Keratinocyte (primary cell): ENCODE data around the gene SORT1. TPM values are rescaled to one million over a fixed set of nuclear protein-coding genes. Genes with fewer than 3 reads are reported as not detected.

ENCODE experiments used
- DNase-seq: peaks from one replicate; pipeline ENCODE4 v3.0.0-alpha.2; 2011; ENCODE audit warnings: low read depth, missing footprints, low spot score
- FAIRE-seq: peaks from 2 replicates; lab custom pipeline; 2011; peaks lifted over from hg19 to GRCh38; lab: Jason Lieb, UNC
- H2AFZ ChIP-seq: 2 replicates; pipeline ENCODE4 v1.6.0; 2012; ENCODE audit warnings: low read length, control low read depth, inconsistent platforms; ENCODE audit not compliant: control insufficient read depth
- H3K27ac ChIP-seq: 2 replicates; pipeline ENCODE4 v1.5.1; 2011; ENCODE audit warnings: low read length; ENCODE audit not compliant: control insufficient read depth, insufficient read depth
- H3K27me3 ChIP-seq: 3 replicates; pipeline ENCODE4 v1.6.0; 2011; ENCODE audit warnings: low read length; ENCODE audit not compliant: control insufficient read depth, insufficient read depth; ENCODE audit errors: extremely low read depth
- H3K36me3 ChIP-seq, 2 experiments: 2 replicates in 1 of 2; 3 replicates in 1 of 2; pipeline ENCODE4 v1.5.1; 2011; ENCODE audit warnings: low read length in 2 of 2, mild to moderate bottlenecking in 1 of 2; ENCODE audit not compliant: control insufficient read depth in 2 of 2, insufficient read depth in 2 of 2; ENCODE audit errors: extremely low read depth in 1 of 2
- H3K4me1 ChIP-seq: 3 replicates; pipeline ENCODE4 v1.5.1; 2011; ENCODE audit warnings: low read length; ENCODE audit not compliant: control insufficient read depth, insufficient read depth; ENCODE audit errors: extremely low read depth
- H3K4me2 ChIP-seq: 3 replicates; pipeline ENCODE4 v1.6.0; 2011; ENCODE audit warnings: low read depth, low read length; ENCODE audit not compliant: control insufficient read depth, insufficient read depth; ENCODE audit errors: extremely low read depth
- H3K4me3 ChIP-seq, 3 experiments: fragments of 200-600 bp in 1 of 3; sonication (generic) in 1 of 3; 2 replicates in 2 of 3; 3 replicates in 1 of 3; pipeline ENCODE4 v1.5.1; 2011 to 2016; ENCODE audit warnings: low read length in 3 of 3, mild to moderate bottlenecking in 3 of 3, control low read depth in 2 of 3, inconsistent platforms in 1 of 3, low read depth in 1 of 3, mixed read lengths in 1 of 3, mixed run types in 1 of 3, moderate library complexity in 1 of 3; ENCODE audit not compliant: control insufficient read depth in 2 of 3, insufficient read depth in 2 of 3; ENCODE audit errors: extremely low read depth in 1 of 3
- H3K79me2 ChIP-seq: 2 replicates; pipeline ENCODE4 v1.6.0; 2012; ENCODE audit warnings: low read length; ENCODE audit not compliant: control insufficient read depth, insufficient read depth
- H3K9ac ChIP-seq: 3 replicates; pipeline ENCODE4 v1.6.0; 2011; ENCODE audit warnings: low read length; ENCODE audit not compliant: control insufficient read depth, insufficient read depth; ENCODE audit errors: extremely low read depth
- H3K9me1 ChIP-seq: 3 replicates; pipeline ENCODE4 v1.6.0; 2011; ENCODE audit warnings: low read length; ENCODE audit not compliant: control insufficient read depth, insufficient read depth; ENCODE audit errors: extremely low read depth
- H3K9me3 ChIP-seq: 2 replicates; pipeline ENCODE4 v1.5.1; 2012; ENCODE audit warnings: low read depth, low read length; ENCODE audit not compliant: control insufficient read depth
- H4K20me1 ChIP-seq: 3 replicates; pipeline ENCODE4 v1.6.0; 2011; ENCODE audit warnings: low read length; ENCODE audit not compliant: control insufficient read depth, insufficient read depth; ENCODE audit errors: extremely low read depth
- CTCF ChIP-seq, 3 experiments: IDR thresholded peaks in 1 of 3; conservative IDR thresholded peaks in 1 of 3; optimal IDR thresholded peaks in 1 of 3; 2 replicates in 2 of 3; 3 replicates in 1 of 3; pipeline versions ENCODE3 to v1.5.1; 2011; ENCODE audit warnings: low read length in 3 of 3, mild to moderate bottlenecking in 3 of 3, moderate library complexity in 2 of 3, control low read depth in 1 of 3, inconsistent platforms in 1 of 3; ENCODE audit not compliant: insufficient read depth in 2 of 3; ENCODE audit errors: extremely low read depth in 1 of 3
- EZH2 ChIP-seq: IDR thresholded peaks from one replicate; pipeline ENCODE4 v1.6.1; 2012; ENCODE audit warnings: inconsistent platforms, mild to moderate bottlenecking, low read length, moderate library complexity
- dilution Hi-C: fragments of 300-500 bp; cut with MboI; formaldehyde crosslinking; loops from one replicate; pipeline ENCODE4 v1.7.0; 2020; ENCODE audit warnings: low sequenced_read_pairs; ENCODE audit not compliant: extremely low pct_ligation_motif_present
- polyA plus RNA-seq, 5 experiments: library from polyadenylated mRNA; depleted of rRNA in 3 of 5; stranded (reverse) in 3 of 5; stranded (forward) in 1 of 5; unstranded in 1 of 5; fragments of >200 nt; gene quantifications; 1 replicate in 1 of 5; 2 replicates in 3 of 5; 3 replicates in 1 of 5; pipeline versions ENCODE4 v1.2.1 to v1.2.3, GENCODE V29; 2011 to 2012; ENCODE audit warnings: missing spikeins in 2 of 5, low read depth in 1 of 5, low replicate concordance in 1 of 5

SORT1 gene
- polyA plus RNA-seq, 1 donor (not counting 4 experiments of a cell fraction or from before 2014, with no cell fraction given) = 1.6 TPM

GRCh38 chr1:109365642-109366204, 32.0 kb downstream of the SORT1 start:
- no peak for TF ChIP-seq EZH2
- TF ChIP-seq CTCF (optimal IDR thresholded peaks at IDR 0.05 in 1 of 3, IDR thresholded peaks at IDR 0.05 in 1 of 3, conservative IDR thresholded peaks at IDR 0.05 in 1 of 3; ENCODE audit: extremely low read depth in 1 of 3, insufficient read depth in 2 of 3, low read length in 3 of 3) = no peak
- dilution Hi-C loops = no loop called here
- H3K9me3 ChIP-seq = no peaks in the 10 kb centered on the region
- peaks cover 2% of the 10 kb centered on the region for H3K27me3 ChIP-seq
- no peak overlapping the region for H3K4me2 ChIP-seq
- no peak overlapping the region for H2AFZ ChIP-seq
- H3K4me3 ChIP-seq = no peak overlapping the region
- FAIRE-seq (no peak), DNase-seq (no peak)
- no peaks in the 10 kb centered on the region for H3K79me2 ChIP-seq
- H3K4me1 ChIP-seq = peaks cover 2% of the 10 kb centered on the region
- no peak overlapping the region for H3K27ac ChIP-seq
- H3K9ac ChIP-seq = no peak overlapping the region
- no peaks in the 10 kb centered on the region for H4K20me1 ChIP-seq
- no peaks in the 10 kb centered on the region for H3K9me1 ChIP-seq
- no peaks in the 10 kb centered on the region for H3K36me3 ChIP-seq

DNA sequence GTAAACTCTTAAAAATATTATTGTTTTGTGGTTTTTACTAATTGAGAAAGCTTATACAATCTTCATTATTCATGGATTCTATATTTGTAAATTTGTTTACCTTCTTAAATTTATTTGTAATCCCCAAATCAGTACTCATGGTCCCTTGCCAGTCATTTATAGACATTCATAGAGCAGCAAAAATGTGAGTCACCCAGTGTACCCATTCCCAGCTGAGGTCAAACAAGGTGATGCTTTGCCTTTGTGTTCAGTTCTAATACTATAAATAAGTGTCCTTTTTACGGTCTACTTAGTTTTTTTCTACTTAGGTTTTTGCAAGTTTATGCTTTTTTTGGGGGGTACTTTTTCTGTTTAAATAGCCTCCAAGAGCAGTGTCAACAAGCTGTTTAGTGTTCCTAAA, 36.1 kb downstream of the SORT1 start:
- FAIRE-seq = no peak

More for the DNA sequence above, 36.1 kb downstream of the SORT1 start:
- Histone ChIP-seq H3K79me2 (no peaks in the 10 kb centered on the region), H3K9me1 (no peaks in the 10 kb centered on the region), H3K4me2 (no peak overlapping the region), H3K27me3 (no peaks in the 10 kb centered on the region), H3K9me3 (no peaks in the 10 kb centered on the region), H3K36me3 (no peaks in the 10 kb centered on the region), H3K27ac (no peak overlapping the region), H2AFZ (no peak overlapping the region), H4K20me1 (no peaks in the 10 kb centered on the region), H3K4me1 (no peaks in the 10 kb centered on the region), H3K4me3 (no peak overlapping the region), H3K9ac (no peak overlapping the region)
- no peak for TF ChIP-seq EZH2
- TF ChIP-seq CTCF (optimal IDR thresholded peaks at IDR 0.05 in 1 of 3, IDR thresholded peaks at IDR 0.05 in 1 of 3, conservative IDR thresholded peaks at IDR 0.05 in 1 of 3; ENCODE audit: extremely low read depth in 1 of 3, insufficient read depth in 2 of 3, low read length in 3 of 3) = no peak
- dilution Hi-C loops = no loop called here
- no peak for DNase-seq
